SU-DHL-6 (cell line): Measurements from ENCODE around the gene HOXD11.

Source experiments
- H2AFZ ChIP-seq: fragments of 200-600 bp; sonication (generic); 2 replicates; pipeline ENCODE4 v1.6.1; 2014; ENCODE audit warnings: low read depth, mild to moderate bottlenecking, moderate library complexity, mixed read lengths, antibody characterized with exemption, low read length; ENCODE audit not compliant: severe bottlenecking
- H3F3A ChIP-seq: fragments of 200-600 bp; shearing (Covaris generic); 2 replicates; pipeline ENCODE4 v1.6.0; 2016; ENCODE audit warnings: antibody characterized with exemption, mild to moderate bottlenecking; ENCODE audit not compliant: insufficient read depth
- H3K27ac ChIP-seq: fragments of 200-600 bp; sonication (generic); 2 replicates; pipeline ENCODE4 v1.5.1; 2016; ENCODE audit warnings: low read depth, mild to moderate bottlenecking, low read length, moderate library complexity, mixed read lengths
- H3K27me3 ChIP-seq: fragments of 200-600 bp; sonication (generic), shearing (Covaris generic); 2 replicates; pipeline ENCODE4 v1.6.0; 2014; ENCODE audit warnings: mild to moderate bottlenecking, low read length
- H3K36me3 ChIP-seq: fragments of 200-600 bp; sonication (generic); 2 replicates; pipeline ENCODE4 v1.6.1; 2014; ENCODE audit warnings: mild to moderate bottlenecking, low read length, mixed read lengths
- H3K4me2 ChIP-seq: fragments of 300-600, 200-600 bp; shearing (Covaris generic), sonication (generic); 2 replicates; pipeline ENCODE4 v1.6.0; 2014; ENCODE audit warnings: low read length, low read depth, mild to moderate bottlenecking; ENCODE audit not compliant: poor library complexity, severe bottlenecking
- H3K4me3 ChIP-seq: fragments of 200-600 bp; sonication (generic); 2 replicates; pipeline ENCODE4 v1.5.1; 2014; ENCODE audit warnings: antibody characterized with exemption, low read length, mild to moderate bottlenecking, mixed read lengths; ENCODE audit not compliant: insufficient read depth, poor library complexity, severe bottlenecking
- H3K79me2 ChIP-seq: fragments of 200-600 bp; sonication (generic); 2 replicates; pipeline ENCODE4 v1.6.1; 2014; ENCODE audit warnings: mild to moderate bottlenecking, low read length, moderate library complexity; ENCODE audit not compliant: insufficient read depth
- H3K9ac ChIP-seq: fragments of 200-600 bp; sonication (generic); 2 replicates; pipeline ENCODE4 v1.7.0; 2014; ENCODE audit warnings: mild to moderate bottlenecking, low read length
- H3K9me2 ChIP-seq: fragments of 200-600 bp; sonication (generic); replicated peaks from 2 replicates; pipeline ENCODE4 v1.6.1; 2014; ENCODE audit warnings: low read length; ENCODE audit not compliant: insufficient read depth
- H3K9me3 ChIP-seq: fragments of 200-600 bp; sonication (generic); 2 replicates; pipeline ENCODE4 v1.6.1; 2014; ENCODE audit warnings: low read length, mixed read lengths; ENCODE audit not compliant: insufficient read depth
- H4K20me1 ChIP-seq: fragments of 200-600 bp; sonication (generic); 2 replicates; pipeline ENCODE4 v1.6.1; 2014; ENCODE audit warnings: low read depth, mild to moderate bottlenecking, antibody characterized with exemption, low read length, moderate library complexity, mixed read lengths
- CTCF ChIP-seq: fragments of 200-600 bp; sonication (generic); IDR thresholded peaks from one replicate; pipeline ENCODE4 v1.5.1; 2017; ENCODE audit warnings: antibody characterized with exemption, mild to moderate bottlenecking, low read length, moderate library complexity; ENCODE audit not compliant: insufficient read depth, poor library complexity, severe bottlenecking
- EZH2phosphoT487 ChIP-seq: fragments of 200-600 bp; sonication (generic), shearing (Covaris generic); conservative IDR thresholded peaks from 2 replicates; pipeline ENCODE4 v1.6.1; 2018; ENCODE audit warnings: mild to moderate bottlenecking, antibody characterized with exemption, low read length, moderate library complexity, mixed read lengths

Gene HOXD11

GRCh38 chr2:176147800-176148496, 40.9 kb downstream of the HOXD11 start:
- no peaks in the 10 kb centered on the region for H3K9me3 ChIP-seq
- no peaks in the 10 kb centered on the region for H3K36me3 ChIP-seq
- no peaks in the 10 kb centered on the region for H3K79me2 ChIP-seq
- no peak overlapping the region for H3K27ac ChIP-seq
- no peak overlapping the region for H3K9ac ChIP-seq
- no peaks in the 10 kb centered on the region for H4K20me1 ChIP-seq
- no peaks in the 10 kb centered on the region for H3K9me2 ChIP-seq
- no peak overlapping the region for H3K4me3 ChIP-seq
- H3K4me2 ChIP-seq, result no peak overlapping the region
- TF ChIP-seq EZH2phosphoT487, result no peak
- TF ChIP-seq CTCF, result no peak
- no peak overlapping the region for H2AFZ ChIP-seq
- H3K27me3 ChIP-seq, result no peaks in the 10 kb centered on the region
- H3F3A ChIP-seq, result no peaks in the 10 kb centered on the region

- Histone ChIP-seq H3K79me2 (no peaks in the 10 kb centered on the region), H3K27me3 (no peaks in the 10 kb centered on the region), H3K9me2 (no peaks in the 10 kb centered on the region), H2AFZ (no peak overlapping the region), H4K20me1 (no peaks in the 10 kb centered on the region), H3K9me3 (no peaks in the 10 kb centered on the region), H3K27ac (no peak overlapping the region), H3F3A (no peaks in the 10 kb centered on the region), H3K4me2 (no peak overlapping the region), H3K4me3 (no peak overlapping the region), H3K9ac (no peak overlapping the region), H3K36me3 (no peaks in the 10 kb centered on the region)
- TF ChIP-seq EZH2phosphoT487 (no peak), CTCF (no peak)
Measured at GRCh38 chr2:176148751-176149421, 41.8 kb downstream of the HOXD11 start.

- Histone ChIP-seq H3K4me2 (no peak overlapping the region), H3K4me3 (no peak overlapping the region), H3K27me3 (no peaks in the 10 kb centered on the region), H3K79me2 (no peaks in the 10 kb centered on the region), H2AFZ (no peak overlapping the region), H3K27ac (no peak overlapping the region), H3F3A (no peaks in the 10 kb centered on the region), H3K36me3 (no peaks in the 10 kb centered on the region), H3K9ac (no peak overlapping the region), H3K9me2 (no peaks in the 10 kb centered on the region), H4K20me1 (no peaks in the 10 kb centered on the region), H3K9me3 (no peaks in the 10 kb centered on the region)
- TF ChIP-seq CTCF, result no peak
- no peak for TF ChIP-seq EZH2phosphoT487
Measured at GRCh38 chr2:176149481-176149938, 42.4 kb downstream of the HOXD11 start.
